Measurements from ENCODE around the gene STRN4.

- TF ChIP-seq POLR2A (IDR thresholded peaks at IDR 0.05; ENCODE audit: low read depth, low read length) (no peak), POLR2AphosphoS5 (IDR thresholded peaks at IDR 0.05; ENCODE audit: insufficient read depth, low read depth, low read length) (no peak), GATA2 (IDR thresholded peaks at IDR 0.05; ENCODE audit: insufficient read depth, insufficient read length, low read depth, low read length) (no peak), MYC (IDR thresholded peaks at IDR 0.05; ENCODE audit: low read depth, low read length) (no peak)
- TF ChIP-seq, protein P1, sequence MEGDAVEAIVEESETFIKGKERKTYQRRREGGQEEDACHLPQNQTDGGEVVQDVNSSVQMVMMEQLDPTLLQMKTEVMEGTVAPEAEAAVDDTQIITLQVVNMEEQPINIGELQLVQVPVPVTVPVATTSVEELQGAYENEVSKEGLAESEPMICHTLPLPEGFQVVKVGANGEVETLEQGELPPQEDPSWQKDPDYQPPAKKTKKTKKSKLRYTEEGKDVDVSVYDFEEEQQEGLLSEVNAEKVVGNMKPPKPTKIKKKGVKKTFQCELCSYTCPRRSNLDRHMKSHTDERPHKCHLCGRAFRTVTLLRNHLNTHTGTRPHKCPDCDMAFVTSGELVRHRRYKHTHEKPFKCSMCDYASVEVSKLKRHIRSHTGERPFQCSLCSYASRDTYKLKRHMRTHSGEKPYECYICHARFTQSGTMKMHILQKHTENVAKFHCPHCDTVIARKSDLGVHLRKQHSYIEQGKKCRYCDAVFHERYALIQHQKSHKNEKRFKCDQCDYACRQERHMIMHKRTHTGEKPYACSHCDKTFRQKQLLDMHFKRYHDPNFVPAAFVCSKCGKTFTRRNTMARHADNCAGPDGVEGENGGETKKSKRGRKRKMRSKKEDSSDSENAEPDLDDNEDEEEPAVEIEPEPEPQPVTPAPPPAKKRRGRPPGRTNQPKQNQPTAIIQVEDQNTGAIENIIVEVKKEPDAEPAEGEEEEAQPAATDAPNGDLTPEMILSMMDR (IDR thresholded peaks at IDR 0.05; ENCODE audit: extremely low read depth in 1 of 2, insufficient read depth in 1 of 2, low read depth in 1 of 2, low read length in 2 of 2), result no peak
These were observed 30.7 kb downstream of the STRN4 start for GRCh38 chr19:46715620-46715974.
